Common myeloid progenitor, CD34-positive (primary cell): ENCODE results near the gene CYS1.

Experiments used
- CTCF ChIA-PET: fragments of 350-600 bp; sonication (Branson Sonifier 250); formaldehyde crosslinking; loops from one replicate; lab custom pipeline; 2021; ENCODE audit warnings: antibody characterized with exemption; lab: Charles Lee
- POLR2A ChIA-PET: fragments of 350-600 bp; sonication (Branson Sonifier 250); formaldehyde crosslinking; loops from one replicate; lab custom pipeline; 2021; ENCODE audit warnings: antibody characterized with exemption; lab: Charles Lee
- DNase-seq, 3 donors: peaks; one replicate each; pipeline versions ENCODE4 v3.0.0 to v3.0.0-alpha.2; 2013
- H3K27ac ChIP-seq, 2 experiments: 1 replicate in 1 of 2; 2 replicates in 1 of 2; pipeline ENCODE4 v1.7.0; 2013; ENCODE audit warnings: inconsistent platforms in 2 of 2, low read length in 2 of 2, mild to moderate bottlenecking in 2 of 2, low read depth in 1 of 2, moderate library complexity in 1 of 2; ENCODE audit not compliant: severe bottlenecking in 2 of 2, insufficient read depth in 1 of 2, poor library complexity in 1 of 2
- H3K27me3 ChIP-seq, 5 experiments: replicated peaks in 2 of 5; 1 replicate in 3 of 5; 2 replicates in 2 of 5; pipeline versions ENCODE4 v1.6.1 to v1.7.0; 2013; ENCODE audit warnings: low read length in 4 of 5, mild to moderate bottlenecking in 2 of 5, moderate library complexity in 2 of 5, inconsistent platforms in 1 of 5; ENCODE audit not compliant: insufficient read depth in 5 of 5, control insufficient read depth in 4 of 5
- H3K36me3 ChIP-seq, 4 experiments: 1 replicate in 2 of 4; 2 replicates in 2 of 4; pipeline versions ENCODE4 v1.6.1 to v1.7.0; 2013; ENCODE audit warnings: low read length in 3 of 4, control low read depth in 1 of 4, mild to moderate bottlenecking in 1 of 4; ENCODE audit not compliant: control insufficient read depth in 4 of 4, insufficient read depth in 4 of 4
- H3K4me1 ChIP-seq, 4 experiments: 1 replicate in 3 of 4; 2 replicates in 1 of 4; pipeline versions ENCODE4 v1.6.1 to v1.7.1; 2013; ENCODE audit warnings: low read length in 3 of 4, mild to moderate bottlenecking in 3 of 4, control low read depth in 1 of 4, inconsistent platforms in 1 of 4, moderate library complexity in 1 of 4; ENCODE audit not compliant: control insufficient read depth in 4 of 4, insufficient read depth in 4 of 4; ENCODE audit errors: control extremely low read depth in 1 of 4
- H3K4me3 ChIP-seq, 7 experiments: 1 replicate in 4 of 7; 2 replicates in 3 of 7; pipeline versions ENCODE4 v1.5.1 to v1.7.0; 2013; ENCODE audit warnings: mild to moderate bottlenecking in 7 of 7, low read length in 6 of 7, moderate library complexity in 6 of 7, inconsistent platforms in 2 of 7, low read depth in 2 of 7, control low read depth in 1 of 7; ENCODE audit not compliant: insufficient read depth in 4 of 7, control insufficient read depth in 1 of 7; ENCODE audit errors: extremely low read depth in 1 of 7
- H3K9me3 ChIP-seq, 5 experiments: 1 replicate in 4 of 5; 2 replicates in 1 of 5; pipeline versions ENCODE4 v1.6.1 to v1.7.1; 2013; ENCODE audit warnings: low read length in 4 of 5, mild to moderate bottlenecking in 2 of 5, inconsistent platforms in 1 of 5, low read depth in 1 of 5, moderate library complexity in 1 of 5; ENCODE audit not compliant: control insufficient read depth in 4 of 5, insufficient read depth in 2 of 5; ENCODE audit errors: control extremely low read depth in 1 of 5
- WGBS: methylation state at CpG from one replicate; pipeline ENCODE4 v1.1.5; 2013; ENCODE audit not compliant: insufficient coverage; 5-methylcytosine and 5-hydroxymethylcytosine counted together

CYS1 gene

DNA sequence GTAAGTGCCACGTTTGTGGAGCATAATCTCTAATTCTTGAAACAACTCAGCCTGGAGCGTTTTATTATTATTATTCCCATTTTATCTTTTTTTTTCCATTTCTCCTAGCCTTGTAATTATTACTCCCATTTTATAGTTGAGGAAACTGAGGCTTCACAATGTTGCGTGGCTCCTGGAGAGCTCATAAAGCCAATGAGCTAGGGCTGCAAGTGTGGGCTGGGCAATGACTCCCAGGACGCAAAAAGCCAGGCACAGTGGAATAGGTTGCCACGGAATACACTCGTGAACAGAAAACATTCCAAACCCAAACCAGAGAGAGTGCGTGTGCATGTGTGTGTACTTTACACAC, 50.4 kb downstream of the CYS1 start:
- Histone ChIP-seq H3K27ac (peak overlapping the region in 1 of 2 experiments; percentile 66), H3K4me1 (peaks cover 6 to 27% (median 21%) of the 10 kb centered on the region in 4 experiments), H3K27me3 (no peaks in the 10 kb centered on the region), H3K36me3 (no peaks in the 10 kb centered on the region), H3K4me3 (peak overlapping the region in 4 of 7 experiments; percentile 44 to 72 (median 52)), H3K9me3 (no peaks in the 10 kb centered on the region)
- ChIA-PET CTCF (interaction anchor here (1.0 to 14.5 kb wide), 5 partner anchors 8 to 27 kb away, joined by 3 to 181 read pairs (median 5); partner anchors contain the start of gene KLF11), POLR2A (interaction anchor here (1.0 kb wide), 1 partner anchor 10 kb away, joined by 3 read pairs; no protein-coding TSS in a partner anchor)
- DNase-seq, result no peak
- 100% methylated on average over 2 of the region's 7 CpGs for WGBS

DNA sequence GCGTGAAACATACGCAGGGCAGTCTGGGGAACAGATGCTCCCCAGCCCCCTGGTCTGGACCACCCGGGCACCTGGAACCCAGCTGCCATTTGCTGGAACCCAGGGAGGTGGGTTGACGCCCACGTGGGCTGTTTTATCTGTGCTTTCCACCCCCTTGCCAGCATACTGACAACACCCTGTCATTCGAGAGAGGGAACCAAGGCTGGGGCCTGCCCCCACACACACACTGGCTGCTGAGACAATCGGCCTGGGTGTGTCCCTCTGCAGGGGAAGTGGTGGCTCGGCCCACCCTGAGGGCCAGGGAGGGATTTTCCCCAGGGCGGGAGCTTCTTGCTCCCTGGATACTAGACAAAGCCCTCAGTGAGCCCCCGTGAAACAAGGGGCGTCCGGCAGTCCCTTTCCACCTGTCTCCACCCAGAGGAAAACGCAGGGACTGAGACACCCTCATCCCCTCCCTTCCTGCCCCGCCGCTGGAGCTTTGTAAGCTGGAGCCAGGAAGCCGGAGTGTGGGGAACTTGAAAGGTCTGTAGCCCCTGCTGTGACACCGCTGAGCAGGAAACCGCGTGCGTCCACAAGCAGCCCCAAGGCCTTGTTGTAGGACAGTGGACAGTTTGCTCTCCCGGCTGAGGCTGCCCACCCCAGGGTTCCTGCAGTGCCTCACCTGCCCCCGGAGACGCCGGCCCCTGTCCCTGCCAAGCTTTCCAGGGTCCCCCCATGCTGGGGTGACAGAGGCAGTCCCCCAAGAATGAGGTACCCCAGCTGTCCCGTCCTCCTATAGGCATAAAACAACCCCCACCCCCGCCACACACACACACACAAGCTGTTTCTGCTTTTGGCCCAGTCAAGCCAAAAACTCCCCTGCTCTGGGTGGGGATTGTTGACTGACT, 51.0 kb downstream of the CYS1 start:
- H3K27me3 ChIP-seq, result no peaks in the 10 kb centered on the region
- peak; percentile 59 to 90 (median 89) for DNase-seq
- H3K27ac ChIP-seq, result peak overlapping the region in 1 of 2 experiments; percentile 66
- H3K4me3 ChIP-seq, result peak overlapping the region in 6 of 7 experiments; percentile 6 to 72 (median 52)
- no peaks in the 10 kb centered on the region for H3K9me3 ChIP-seq
- ChIA-PET CTCF (interaction anchor here (1.0 to 14.5 kb wide), 8 partner anchors 9 to 215 kb away, joined by 3 to 181 read pairs (median 4); partner anchors contain the start of gene KLF11), POLR2A (interaction anchor here (1.0 to 1.2 kb wide), 2 partner anchors 9 to 55 kb away, joined by 3 to 4 read pairs; no protein-coding TSS in a partner anchor)
- H3K4me1 ChIP-seq, result peaks cover 6 to 27% (median 18%) of the 10 kb centered on the region in 4 experiments
- 21% methylated on average over 17 of the region's 26 CpGs for WGBS
- no peaks in the 10 kb centered on the region for H3K36me3 ChIP-seq

- Histone ChIP-seq H3K4me1 (peaks cover 6 to 27% (median 18%) of the 10 kb centered on the region in 4 experiments), H3K27me3 (no peaks in the 10 kb centered on the region), H3K27ac (no peak overlapping the region), H3K4me3 (peak overlapping the region in 1 of 7 experiments; percentile 59), H3K9me3 (no peaks in the 10 kb centered on the region), H3K36me3 (no peaks in the 10 kb centered on the region)
- WGBS, result 90% methylated on average over 16 of the region's 16 CpGs
- DNase-seq, result no peak
- ChIA-PET CTCF (interaction anchor here (0.9 to 14.5 kb wide), 9 partner anchors 8 to 214 kb away, joined by 3 to 181 read pairs (median 5); partner anchors contain the start of gene KLF11), POLR2A (interaction anchor here (1.0 to 1.2 kb wide), 2 partner anchors 8 to 54 kb away, joined by 3 to 4 read pairs; no protein-coding TSS in a partner anchor)
Observed at GRCh38 chr2:10028407-10028987, 51.7 kb downstream of the CYS1 start.

DNA sequence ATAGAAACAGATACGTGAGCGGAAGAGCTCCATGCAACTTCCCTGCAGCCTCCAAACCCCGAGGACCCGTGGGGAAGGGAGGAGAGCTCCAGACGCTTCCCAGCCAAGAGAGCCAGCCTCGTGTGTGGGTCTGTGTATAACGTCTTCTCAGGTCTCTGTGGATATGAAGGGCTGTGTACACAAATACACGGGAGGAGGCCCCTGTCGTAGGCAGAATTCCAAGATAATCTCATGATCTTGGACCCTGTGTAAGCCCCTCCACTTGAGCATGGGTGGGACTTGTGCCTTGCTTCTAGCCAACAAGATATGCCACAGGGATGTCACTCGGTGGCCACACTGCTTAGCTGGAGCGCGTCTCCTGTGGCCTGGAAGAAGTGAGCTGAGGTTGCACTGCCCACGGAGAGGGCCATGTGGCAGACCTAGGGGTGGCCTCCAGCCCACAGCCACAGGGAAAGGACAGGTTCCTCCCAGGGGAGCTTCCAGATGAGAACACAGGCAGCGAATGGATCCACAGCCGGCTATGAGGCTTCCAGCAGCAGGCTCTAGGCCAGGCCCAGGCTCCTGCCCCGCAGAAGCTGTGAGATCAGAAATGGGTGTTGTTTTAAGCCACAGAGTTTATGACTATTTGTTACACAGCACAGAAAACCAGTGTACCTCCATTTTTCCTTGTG, 52.4 kb downstream of the CYS1 start:
- no peaks in the 10 kb centered on the region for H3K36me3 ChIP-seq
- H3K4me3 ChIP-seq, result no peak overlapping the region
- H3K4me1 ChIP-seq, result peaks cover 6 to 24% (median 18%) of the 10 kb centered on the region in 4 experiments
- DNase-seq, result no peak
- H3K9me3 ChIP-seq, result no peaks in the 10 kb centered on the region
- ChIA-PET POLR2A (no interaction called here), CTCF (interaction anchor here (0.9 to 14.5 kb wide), 5 partner anchors 8 to 214 kb away, joined by 3 to 181 read pairs (median 5); partner anchors contain the start of gene KLF11)
- H3K27me3 ChIP-seq, result no peaks in the 10 kb centered on the region
- WGBS, result 95% methylated on average over 13 of the region's 16 CpGs
- no peak overlapping the region for H3K27ac ChIP-seq

GRCh38 chr2:10026940-10027569, 53.2 kb downstream of the CYS1 start:
- Histone ChIP-seq H3K36me3 (no peaks in the 10 kb centered on the region), H3K4me1 (peaks cover 6 to 24% (median 18%) of the 10 kb centered on the region in 4 experiments), H3K27ac (no peak overlapping the region), H3K9me3 (no peaks in the 10 kb centered on the region), H3K27me3 (no peaks in the 10 kb centered on the region), H3K4me3 (no peak overlapping the region)
- WGBS, result 100% methylated on average over 6 of the region's 8 CpGs
- ChIA-PET CTCF (interaction anchor here (0.6 to 14.5 kb wide), 3 partner anchors 9 to 642 kb away, joined by 3 to 181 read pairs (median 6); partner anchors contain the start of gene KLF11), POLR2A (interaction anchor here (1.1 kb wide), 1 partner anchor 10 kb away, joined by 4 read pairs; no protein-coding TSS in a partner anchor)
- no peak for DNase-seq

GRCh38 chr2:10022966-10023662, 57.1 kb downstream of the CYS1 start:
- no peak overlapping the region for H3K4me3 ChIP-seq
- no peaks in the 10 kb centered on the region for H3K27me3 ChIP-seq
- 95% methylated on average over 8 of the region's 10 CpGs for WGBS
- CTCF ChIA-PET, result interaction anchor here (1.0 kb wide), 1 partner anchor 10 kb away, joined by 4 read pairs; no protein-coding TSS in a partner anchor
- no peak overlapping the region for H3K27ac ChIP-seq
- H3K4me1 ChIP-seq, result peaks cover 0 to 4% (median 1%) of the 10 kb centered on the region in 4 experiments
- H3K9me3 ChIP-seq, result peaks cover 0 to 2% (median 0%) of the 10 kb centered on the region in 5 experiments
- no peaks in the 10 kb centered on the region for H3K36me3 ChIP-seq
- POLR2A ChIA-PET, result no interaction called here
- no peak for DNase-seq
